HG03558 (cell line): ENCODE measurements around the gene GIPC2.
"Not testable (repeated sequence)": the region's sequence is repeated elsewhere in the genome, so short reads cannot be mapped to it uniquely, and the experiment has no call there.

ENCODE experiments used
- ATAC-seq: cut with Tn5 transposase; IDR thresholded peaks from one replicate; pipeline ENCODE4 v1.9.1; 2021; ENCODE audit warnings: moderate number of reproducible peaks; ENCODE audit not compliant: unreplicated experiment; ENCODE audit errors: extremely low read depth

Gene GIPC2

DNA sequence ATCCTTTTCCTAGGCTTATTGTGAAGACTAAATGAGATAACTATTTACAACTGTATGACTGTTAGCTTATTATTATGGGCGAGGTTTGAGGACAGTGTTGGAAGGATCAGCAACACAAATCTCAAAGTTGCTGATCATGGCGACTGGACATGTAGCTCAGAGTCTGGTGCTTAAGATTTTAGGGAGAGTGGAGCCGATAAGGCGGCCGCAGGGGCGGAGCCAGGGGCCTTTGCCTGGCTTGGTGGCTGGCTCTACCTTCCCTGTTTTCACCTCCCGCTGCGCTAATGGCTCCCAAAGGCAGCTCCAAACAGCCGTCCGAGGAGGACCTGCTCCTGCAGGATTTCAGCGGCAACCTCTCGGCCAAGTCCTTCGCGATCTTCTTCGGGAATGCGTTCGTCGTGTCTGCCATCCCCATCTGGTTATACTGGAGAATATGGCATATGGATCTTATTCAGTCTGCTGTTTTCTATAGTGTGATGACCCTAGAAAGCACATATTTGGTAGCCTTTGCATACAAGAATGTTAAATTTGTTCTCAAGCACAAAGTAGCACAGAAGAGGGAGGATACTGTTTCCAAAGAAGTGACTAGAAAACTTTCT, 45.5 kb downstream of the GIPC2 start:
- no peak for ATAC-seq

DNA sequence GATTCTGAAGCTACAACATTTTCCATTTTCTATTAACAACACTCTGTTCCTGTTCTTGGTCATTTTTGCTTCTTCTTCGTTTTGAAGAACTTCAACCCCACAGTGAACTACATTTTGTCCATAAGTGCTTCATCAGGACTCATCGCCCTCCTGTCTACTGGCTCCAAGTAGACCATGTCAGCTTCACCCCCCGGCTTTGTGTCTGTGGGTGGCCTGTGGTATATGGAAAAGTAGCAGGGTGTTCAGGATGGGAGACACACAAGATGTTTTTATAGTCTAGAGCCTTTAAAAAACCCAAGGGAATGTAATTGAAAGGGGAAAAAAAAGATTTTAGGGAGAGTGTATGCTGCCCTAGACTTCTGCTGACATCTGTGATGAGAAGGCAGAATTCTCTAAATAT, 46.1 kb downstream of the GIPC2 start:
- no peak for ATAC-seq

DNA sequence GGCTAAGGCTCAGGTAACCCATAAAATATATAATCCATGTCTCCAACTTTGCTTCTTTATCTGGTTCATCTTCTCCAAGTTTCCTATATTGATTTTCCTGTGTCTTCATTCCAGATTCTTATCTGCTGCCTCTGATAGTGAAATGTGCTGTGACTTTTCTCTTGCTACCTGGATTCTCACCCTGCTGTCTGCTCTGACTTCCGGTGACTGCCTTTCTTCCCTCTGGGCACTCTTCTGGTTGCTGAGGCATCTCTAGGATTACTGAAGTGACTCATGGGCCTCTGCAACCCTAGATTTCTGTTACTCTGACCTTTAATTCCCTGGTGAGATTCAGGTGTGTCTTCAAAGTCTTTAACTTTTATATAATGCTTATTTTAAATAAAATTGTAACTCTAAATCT, 46.9 kb downstream of the GIPC2 start:
- no peak for ATAC-seq

DNA sequence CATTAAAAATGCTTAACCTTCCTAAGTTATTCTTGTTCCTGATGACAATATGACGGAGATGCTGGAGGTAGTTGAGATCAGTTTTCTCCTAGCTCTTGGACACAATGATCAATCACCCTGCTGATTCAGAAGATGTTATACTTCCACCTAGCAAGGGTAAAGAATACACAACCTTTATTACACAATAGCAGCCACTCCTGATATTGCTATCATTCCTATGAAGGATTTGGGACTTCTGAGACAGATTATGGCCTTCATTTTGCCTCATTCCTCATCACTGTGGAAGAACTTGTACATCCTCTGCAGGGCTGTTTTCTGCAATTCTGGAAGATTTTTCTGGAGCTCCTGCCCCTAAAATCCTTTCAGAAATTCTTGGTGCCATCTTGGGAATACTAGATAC, 47.8 kb downstream of the GIPC2 start:
- no peak for ATAC-seq

DNA sequence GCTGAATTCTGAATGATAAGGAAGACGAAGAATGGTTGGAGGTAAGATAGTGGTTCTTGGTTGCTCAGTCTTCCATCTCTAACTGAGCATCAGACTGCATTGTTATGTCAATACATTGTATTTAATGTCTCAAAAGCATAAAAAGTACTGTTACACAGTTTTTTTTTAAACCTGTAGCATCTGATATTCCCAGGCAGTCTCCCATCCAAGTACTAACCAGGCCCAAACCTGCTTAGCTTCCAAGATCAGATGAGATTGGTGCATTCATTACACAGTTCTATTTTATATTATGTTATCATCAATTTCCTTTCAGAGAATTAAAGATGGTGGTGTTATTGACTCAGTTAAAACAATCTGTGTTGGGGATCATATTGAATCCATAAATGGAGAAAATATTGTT, 48.9 kb downstream of the GIPC2 start:
- ATAC-seq = no peak

DNA sequence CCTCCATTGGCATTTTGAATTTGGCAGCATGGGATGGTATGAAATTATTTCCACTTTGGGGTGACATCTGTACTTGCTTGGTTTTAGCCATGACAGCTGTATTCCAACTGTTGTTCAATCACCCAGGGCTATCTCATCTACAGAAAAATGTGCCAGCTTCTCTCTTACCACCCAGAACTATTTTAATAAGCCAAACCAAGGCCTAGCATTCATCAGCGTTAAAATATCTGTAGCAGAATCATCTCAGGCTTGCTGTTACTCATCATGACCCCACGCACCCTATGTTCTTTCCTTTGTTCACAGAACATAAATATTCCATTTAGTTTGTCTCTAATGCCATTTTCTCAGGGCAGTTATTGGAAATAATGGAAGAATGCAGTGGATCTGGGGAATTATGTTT, 49.8 kb downstream of the GIPC2 start:
- no peak for ATAC-seq

DNA sequence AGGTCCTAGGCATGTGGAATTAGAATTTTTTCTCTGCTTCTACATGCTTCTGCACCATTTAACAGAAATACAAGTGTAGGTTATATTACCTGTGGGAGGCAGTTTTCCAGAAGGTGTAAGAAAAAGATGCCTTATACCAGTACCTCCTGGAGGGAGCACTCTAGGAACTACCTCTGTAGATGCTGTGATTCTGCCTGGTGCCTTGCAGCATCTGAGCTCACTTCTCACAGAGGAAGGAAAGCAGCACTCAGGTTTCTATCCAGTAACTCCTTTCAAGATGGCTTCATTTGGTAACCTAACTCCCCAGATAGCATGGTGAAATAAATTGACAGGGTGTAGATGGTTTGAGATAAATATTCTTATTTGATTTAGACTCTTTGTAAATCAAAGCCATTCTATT, 50.3 kb downstream of the GIPC2 start:
- no peak for ATAC-seq

DNA sequence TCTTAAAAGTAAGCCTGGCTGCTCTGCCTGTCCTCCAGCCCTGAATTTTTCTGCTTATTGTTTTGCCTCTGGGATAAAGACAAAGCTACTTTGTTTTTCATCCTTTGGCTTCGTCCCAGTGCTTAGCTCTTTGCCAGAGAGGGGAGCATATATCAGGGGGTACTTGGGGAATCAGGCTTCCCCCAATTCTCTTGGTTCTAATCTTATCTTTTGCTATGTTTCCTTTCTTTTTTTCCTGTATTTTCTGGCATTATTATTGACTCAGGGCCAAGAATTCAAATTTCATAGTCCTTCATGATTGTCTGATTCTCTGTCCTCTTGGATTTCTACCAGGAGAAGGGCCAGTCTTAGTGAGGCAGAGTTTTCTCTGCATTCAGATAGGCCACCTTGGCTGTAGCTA, 51.2 kb downstream of the GIPC2 start:
- no peak for ATAC-seq

DNA sequence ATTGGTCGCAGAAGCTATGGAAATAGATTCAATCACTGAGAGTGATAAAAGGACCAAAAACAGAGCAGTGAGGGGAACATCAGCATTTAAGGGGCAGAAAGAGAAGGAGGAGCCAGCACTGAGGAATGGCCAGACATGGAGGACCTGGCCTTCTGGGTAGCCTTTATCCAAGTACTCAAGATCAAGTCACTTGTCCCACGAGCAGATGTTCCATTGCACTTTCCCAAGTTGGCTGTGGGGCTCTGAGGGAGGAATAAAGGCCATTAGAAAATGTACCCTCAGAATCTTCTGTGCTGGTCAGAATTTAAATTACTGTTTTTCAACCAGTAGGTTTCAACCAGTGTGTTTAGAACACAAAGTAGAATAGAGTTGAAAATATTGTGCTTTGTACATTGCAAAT, 55.3 kb downstream of the GIPC2 start:
- no peak for ATAC-seq

DNA sequence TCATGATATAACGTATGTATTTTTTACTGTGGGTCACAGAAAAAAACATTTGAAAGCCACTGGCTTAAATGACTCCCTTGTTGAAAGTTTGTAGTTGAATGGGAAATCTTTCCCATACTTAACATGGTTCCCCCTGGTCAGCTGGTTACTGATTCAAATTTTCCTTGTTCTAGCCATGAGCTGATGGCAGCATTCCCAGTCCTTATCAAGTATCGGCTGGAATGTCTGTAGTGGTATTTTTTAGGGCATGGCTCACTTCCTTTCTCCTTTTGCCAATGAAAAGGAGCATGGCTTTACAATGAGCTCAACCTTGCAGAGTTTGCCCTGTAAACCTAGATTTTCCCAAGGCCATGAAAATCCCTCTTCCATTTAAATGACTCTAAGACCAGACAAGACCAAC, 55.7 kb downstream of the GIPC2 start:
- no peak for ATAC-seq

DNA sequence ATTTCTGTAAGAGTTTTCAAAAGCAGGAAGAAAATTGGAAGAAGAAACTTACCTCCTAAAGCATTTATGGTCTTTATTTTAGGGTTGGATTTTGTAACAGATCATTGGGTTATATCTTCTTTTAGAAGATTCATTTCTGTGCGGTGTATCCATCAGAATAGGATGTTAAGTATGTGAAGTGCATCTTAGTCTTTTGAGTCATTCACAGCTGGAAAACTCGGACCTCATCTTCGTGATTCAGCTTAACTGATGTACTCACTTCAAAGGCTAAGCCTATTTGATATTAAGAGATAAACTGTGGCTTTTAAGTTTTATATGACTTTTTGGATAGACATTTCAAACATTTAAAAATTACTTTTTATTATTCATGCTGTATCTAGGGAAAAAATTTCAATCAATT, 56.3 kb downstream of the GIPC2 start:
- ATAC-seq = no peak

DNA sequence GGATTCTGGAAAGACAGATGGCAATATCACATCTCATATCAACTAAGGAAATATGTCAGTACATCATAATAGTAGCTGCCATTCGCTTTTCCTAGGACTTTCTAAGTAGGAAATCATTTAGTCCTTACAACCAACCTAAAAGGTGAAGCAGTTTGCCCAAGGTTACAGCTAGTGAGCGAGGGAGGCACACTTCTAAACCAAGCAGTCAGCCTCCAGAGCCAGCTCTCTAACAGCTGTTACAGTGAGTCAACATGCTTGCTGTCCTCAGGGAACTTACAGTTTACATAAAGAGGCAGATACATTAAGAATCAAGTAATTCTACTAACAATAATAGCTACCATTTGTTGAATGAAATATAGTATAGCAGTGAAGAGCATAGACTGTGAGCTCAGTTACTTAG, 57.1 kb downstream of the GIPC2 start:
- ATAC-seq = no peak

DNA sequence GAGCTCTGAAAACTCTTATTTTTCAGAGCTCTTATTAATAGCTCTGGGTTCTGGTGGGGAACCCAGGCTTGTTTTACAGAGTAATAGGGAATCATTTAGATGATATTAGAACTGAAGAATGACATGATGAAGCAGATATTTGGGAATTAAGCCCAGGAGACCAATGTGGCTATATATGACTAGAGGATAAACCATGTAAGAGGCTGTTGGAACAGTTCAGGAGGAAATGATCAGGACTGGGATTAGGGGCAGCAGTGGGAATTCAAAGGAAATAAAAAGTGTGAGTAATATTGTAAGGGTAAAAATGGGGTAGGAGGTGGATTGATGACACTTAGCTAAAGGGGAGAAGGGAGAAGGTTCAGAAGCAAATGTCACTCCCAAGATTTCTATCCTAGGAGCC, 58.6 kb downstream of the GIPC2 start:
- no peak for ATAC-seq

DNA sequence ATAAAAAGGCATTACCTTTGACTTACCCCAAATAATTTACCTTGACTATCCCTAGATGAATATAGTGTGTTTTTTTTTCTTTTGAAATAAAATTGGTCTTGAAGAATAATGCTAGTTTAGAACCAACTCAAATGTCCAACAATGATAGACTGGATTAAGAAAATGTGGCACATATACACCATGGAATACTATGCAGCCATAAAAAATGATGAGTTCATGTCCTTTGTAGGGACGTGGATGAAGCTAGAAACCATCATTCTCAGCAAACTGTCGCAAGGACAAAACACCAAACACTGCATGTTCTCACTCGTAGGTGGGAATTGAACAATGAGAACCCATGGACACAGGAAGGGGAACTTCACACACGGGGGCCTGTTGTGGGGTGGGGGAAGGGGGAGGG, 63.9 kb downstream of the GIPC2 start:
- ATAC-seq = not testable (repeated sequence)

DNA sequence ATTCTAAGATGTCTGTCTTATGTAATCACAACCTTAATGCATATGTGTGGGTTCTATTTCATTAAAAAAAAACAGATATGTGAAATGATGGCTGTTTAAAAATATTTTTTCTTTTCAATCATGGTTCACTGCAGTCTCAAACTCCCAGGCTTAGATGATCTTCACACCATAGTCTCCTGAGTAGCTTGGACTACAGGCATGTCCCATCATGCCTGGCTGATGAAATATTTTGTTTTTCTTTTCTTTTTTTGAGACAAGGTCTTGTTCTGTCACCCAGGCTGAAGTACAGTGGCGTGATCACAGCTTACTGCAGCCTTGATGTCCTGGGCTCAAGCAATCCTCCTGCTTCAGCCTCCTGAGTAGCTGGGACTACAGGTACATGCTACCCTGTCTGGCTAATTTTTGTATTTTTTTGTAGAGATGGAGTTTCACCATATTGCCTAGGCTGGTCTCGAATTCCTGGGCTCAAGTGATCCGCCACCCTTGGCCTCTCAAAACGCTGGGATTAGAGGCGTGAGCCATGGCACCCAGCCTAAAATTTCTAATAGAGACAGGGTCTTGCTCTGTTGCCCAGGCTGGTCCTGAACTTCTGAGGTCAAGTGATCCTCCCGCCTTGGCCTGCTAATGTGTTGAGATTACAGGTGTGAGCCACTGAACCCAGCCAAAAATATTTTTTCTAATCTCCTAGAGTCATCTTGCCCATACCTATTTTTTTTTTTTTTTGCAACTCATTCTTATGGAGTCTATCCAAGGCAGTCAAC, 67.6 kb downstream of the GIPC2 start:
- ATAC-seq = no peak

DNA sequence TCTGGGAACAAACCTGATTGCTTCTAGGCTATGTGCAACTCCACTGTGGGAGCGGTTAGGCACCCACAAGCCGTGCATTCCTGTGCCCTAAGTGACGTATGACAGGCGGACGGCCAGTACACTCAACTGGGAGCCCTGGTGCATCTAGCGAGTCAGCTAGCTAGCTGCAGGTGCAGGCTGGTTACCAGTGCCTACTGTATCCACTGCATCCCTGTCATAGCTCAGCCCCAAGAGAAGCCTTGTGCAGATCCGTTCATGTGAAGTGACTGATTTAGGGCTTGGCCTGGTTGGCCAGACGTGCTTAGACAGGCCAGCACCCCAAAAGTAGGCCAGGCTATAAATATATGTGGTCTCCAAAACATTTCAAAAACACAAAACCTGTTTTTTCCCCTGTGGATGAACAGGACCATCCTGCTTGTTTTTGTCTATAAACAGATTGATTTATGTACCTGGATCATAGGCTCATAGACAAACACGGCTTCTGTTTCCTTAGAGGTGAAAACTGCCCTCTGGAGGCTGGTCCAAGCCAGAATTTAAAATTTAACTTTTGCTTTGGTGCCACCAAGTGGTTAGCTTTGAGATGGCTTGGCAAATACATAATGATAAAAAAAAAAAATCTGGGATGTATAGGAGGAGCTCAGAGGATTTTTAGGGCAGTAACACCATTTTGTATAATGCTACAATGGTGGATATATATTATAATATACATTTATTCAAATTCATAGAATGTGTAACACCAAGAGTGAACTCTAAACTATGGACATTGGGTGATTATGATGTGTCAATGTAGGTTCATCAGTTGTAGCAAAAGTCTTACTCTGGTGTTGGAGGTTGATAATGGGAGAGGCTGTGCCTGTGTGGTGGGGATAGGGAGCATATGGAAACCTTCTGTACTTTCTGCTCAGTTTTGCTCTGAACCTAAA, 68.5 kb downstream of the GIPC2 start:
- ATAC-seq = peak; percentile 60

DNA sequence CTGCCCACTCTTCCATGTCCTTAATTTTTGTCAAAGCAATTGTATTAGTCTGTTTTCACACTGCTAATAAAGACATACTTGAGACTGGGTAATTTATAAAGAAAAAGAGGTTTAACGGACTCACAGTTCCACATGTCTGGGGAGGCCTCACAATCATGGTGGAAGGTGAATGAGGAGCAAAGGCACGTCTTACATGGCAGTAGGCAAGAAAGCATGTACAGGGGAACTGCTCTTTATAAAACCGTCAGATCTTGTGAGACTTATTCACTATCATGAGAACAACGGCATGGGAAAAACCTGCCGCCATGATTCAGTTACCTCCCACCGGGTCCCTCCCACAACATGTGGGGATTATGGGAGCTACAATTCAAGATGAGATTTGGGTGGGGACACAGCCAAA, 74.7 kb downstream of the GIPC2 start:
- not testable (repeated sequence) for ATAC-seq

DNA sequence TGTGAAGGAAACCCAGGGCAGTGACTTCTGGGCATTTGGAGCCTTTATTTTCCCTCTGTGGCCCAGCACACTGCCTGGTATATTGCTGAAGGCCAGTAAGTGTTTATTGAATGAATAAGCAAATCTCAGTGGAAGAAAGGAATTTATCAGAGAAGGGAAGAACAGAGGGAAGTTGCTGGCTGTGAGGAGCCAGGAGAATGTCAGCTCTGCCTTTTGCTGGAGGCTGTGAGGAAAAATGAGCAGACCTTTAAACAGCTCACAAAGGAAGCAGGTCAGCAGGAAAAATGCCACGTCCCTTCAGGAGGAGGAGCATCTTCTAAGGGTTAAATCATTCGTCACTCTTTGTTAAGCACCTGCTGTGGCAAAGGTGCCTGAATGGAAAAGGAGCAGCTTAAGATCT, 75.9 kb downstream of the GIPC2 start:
- no peak for ATAC-seq

DNA sequence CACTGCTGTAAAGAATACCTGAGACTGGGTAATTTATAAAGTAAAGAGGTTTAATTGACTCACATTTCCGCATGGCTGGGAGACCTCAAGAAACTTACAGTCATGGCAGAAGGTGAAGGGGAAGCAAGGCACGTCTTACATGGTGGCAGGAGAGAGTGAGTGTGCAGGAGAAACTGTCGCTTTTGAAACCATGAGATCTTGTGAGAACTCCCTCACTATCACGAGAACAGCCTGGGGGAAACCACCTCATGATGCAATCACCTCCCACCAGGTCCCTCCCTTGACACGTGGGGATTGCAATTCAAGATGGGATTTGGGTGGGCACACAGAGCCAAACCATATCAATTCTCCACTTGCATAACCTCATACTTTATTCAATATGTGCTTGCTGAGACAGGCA, 76.6 kb downstream of the GIPC2 start:
- ATAC-seq = no peak

DNA sequence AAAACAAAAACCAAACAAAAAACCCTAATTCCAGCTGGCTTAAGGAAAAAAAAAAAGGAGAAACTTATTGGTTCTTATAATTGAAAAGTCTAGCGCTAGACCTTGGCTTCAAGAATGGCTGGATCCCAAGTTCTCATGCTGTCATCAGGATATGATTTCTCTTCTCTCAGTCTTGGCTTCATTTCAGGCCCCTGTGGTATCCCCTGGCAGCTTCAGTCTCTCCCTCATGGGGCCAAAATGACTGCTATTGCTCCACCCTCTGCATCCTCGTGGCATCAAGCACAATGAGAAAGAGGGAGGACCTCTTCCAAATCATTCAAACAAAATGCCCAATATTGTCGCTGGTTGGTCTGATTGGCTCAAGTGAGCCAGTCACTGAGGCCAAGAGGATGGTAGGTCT, 80.7 kb downstream of the GIPC2 start:
- ATAC-seq = no peak
